IMR-90 (cell line): ENCODE results near the gene FCRL6. TPM values are rescaled to one million over a fixed set of nuclear protein-coding genes. Genes with fewer than 3 reads are reported as not detected.
A peak's percentile ranks its signal among the peaks of the same experiment; 100 is the strongest.

Source experiments
- ATAC-seq: fragments of 200-7000 bp; cut with Tn5 transposase; 2 replicates; pipeline ENCODE4 v1.9.1; 2020; ENCODE audit warnings: low read depth, mild to moderate bottlenecking, moderate library complexity
- BruUV-seq: library from RNA; stranded (reverse); fragments of 400-500 nt; replicated peaks from 2 replicates; lab custom pipeline; 2021; lab: Mats Ljungman, UMichigan
- CTCF ChIA-PET: fragments of 300-600 bp; formaldehyde crosslinking; extraction: SDS; loops from one replicate; lab custom pipeline; 2021; ENCODE audit warnings: antibody characterized with exemption; lab: Yijun Ruan, JAX
- POLR2A ChIA-PET: fragments of 300-600 bp; sonication (Branson Sonifier 250); formaldehyde crosslinking; loops from one replicate; lab custom pipeline; 2022; ENCODE audit warnings: antibody characterized with exemption; ENCODE audit not compliant: unreplicated experiment; lab: Charles Lee
- DNase-seq: peaks from one replicate; pipeline ENCODE4 v3.0.0; 2013
- H2AFZ ChIP-seq: replicated peaks from 2 replicates; pipeline ENCODE3; 2013; ENCODE audit warnings: low read length, mild to moderate bottlenecking; ENCODE audit not compliant: poor library complexity
- H2AK5ac ChIP-seq: 2 replicates; pipeline ENCODE4 v1.6.1; 2013; ENCODE audit warnings: low read depth, low read length, inconsistent platforms
- H2AK9ac ChIP-seq: replicated peaks from 2 replicates; pipeline ENCODE3; 2013; ENCODE audit warnings: mild to moderate bottlenecking, low read depth, low read length, moderate library complexity; ENCODE audit not compliant: poor library complexity
- H2BK120ac ChIP-seq: 2 replicates; pipeline ENCODE4 v1.6.1; 2013; ENCODE audit warnings: low read depth, low read length, inconsistent platforms
- H2BK15ac ChIP-seq: 3 replicates; pipeline ENCODE4 v1.6.1; 2013; ENCODE audit warnings: low read depth, low read length, inconsistent platforms
- H2BK20ac ChIP-seq: 2 replicates; pipeline ENCODE4 v1.6.1; 2013; ENCODE audit warnings: low read depth, mild to moderate bottlenecking, inconsistent platforms, low read length, moderate library complexity
- H2BK5ac ChIP-seq: 2 replicates; pipeline ENCODE4 v1.6.1; 2013; ENCODE audit warnings: mild to moderate bottlenecking, low read depth, low read length, inconsistent platforms; ENCODE audit not compliant: poor library complexity, severe bottlenecking
- H3K14ac ChIP-seq: replicated peaks from 2 replicates; pipeline ENCODE4 v1.6.1; 2013; ENCODE audit warnings: low read depth, low read length, inconsistent platforms
- H3K18ac ChIP-seq: 2 replicates; pipeline ENCODE4 v1.6.1; 2013; ENCODE audit warnings: low read depth, low read length, control low read depth
- H3K23ac ChIP-seq: 2 replicates; pipeline ENCODE4 v1.6.1; 2013; ENCODE audit warnings: low read depth, low read length, inconsistent platforms
- H3K27ac ChIP-seq: 2 replicates; pipeline ENCODE4 v1.5.1; 2013; ENCODE audit warnings: mild to moderate bottlenecking, control low read depth, low read length; ENCODE audit not compliant: insufficient read depth
- H3K27me3 ChIP-seq: 2 replicates; pipeline ENCODE4 v1.6.1; 2013; ENCODE audit warnings: low read length; ENCODE audit not compliant: control insufficient read depth, insufficient read depth
- H3K36me3 ChIP-seq: 2 replicates; pipeline ENCODE4 v1.6.1; 2013; ENCODE audit warnings: low read length, mixed read lengths; ENCODE audit not compliant: control insufficient read depth, insufficient read depth
- H3K4ac ChIP-seq: 2 replicates; pipeline ENCODE4 v1.6.1; 2013; ENCODE audit warnings: low read depth, low read length, inconsistent platforms
- H3K4me1 ChIP-seq: 2 replicates; pipeline ENCODE4 v1.6.1; 2013; ENCODE audit warnings: low read length, mixed read lengths; ENCODE audit not compliant: control insufficient read depth, insufficient read depth
- H3K4me2 ChIP-seq: 2 replicates; pipeline ENCODE4 v1.6.1; 2013; ENCODE audit warnings: low read depth, mild to moderate bottlenecking, control low read depth, low read length, moderate library complexity
- H3K4me3 ChIP-seq: 2 replicates; pipeline ENCODE4 v1.5.1; 2013; ENCODE audit warnings: low read depth, mild to moderate bottlenecking, control low read depth, low read length, moderate library complexity; ENCODE audit not compliant: insufficient read depth
- H3K56ac ChIP-seq: 2 replicates; pipeline ENCODE4 v1.6.1; 2013; ENCODE audit warnings: low read length, inconsistent platforms; ENCODE audit not compliant: insufficient read depth; ENCODE audit errors: extremely low read depth
- H3K79me1 ChIP-seq, 2 experiments: 2 replicates each; pipeline ENCODE4 v1.6.1; 2013; ENCODE audit warnings: low read length in 2 of 2, inconsistent platforms in 1 of 2, low read depth in 1 of 2
- H3K9ac ChIP-seq: 2 replicates; pipeline ENCODE4 v1.6.1; 2013; ENCODE audit warnings: low read depth, low read length, control low read depth
- H3K9me1 ChIP-seq: 2 replicates; pipeline ENCODE4 v1.6.1; 2013; ENCODE audit warnings: low read length, inconsistent platforms; ENCODE audit not compliant: insufficient read depth
- H3K9me3 ChIP-seq: 2 replicates; pipeline ENCODE4 v1.6.1; 2013; ENCODE audit warnings: low read length; ENCODE audit not compliant: control insufficient read depth, insufficient read depth
- H4K20me1 ChIP-seq: 2 replicates; pipeline ENCODE4 v1.6.1; 2013; ENCODE audit warnings: low read length, inconsistent platforms; ENCODE audit not compliant: insufficient read depth
- H4K5ac ChIP-seq: 2 replicates; pipeline ENCODE4 v1.6.1; 2013; ENCODE audit warnings: mild to moderate bottlenecking, low read depth, low read length, control low read depth
- H4K8ac ChIP-seq, 2 experiments: 2 replicates each; pipeline ENCODE4 v1.6.1; 2013; ENCODE audit warnings: low read depth in 2 of 2, low read length in 2 of 2, control low read depth in 1 of 2, inconsistent platforms in 1 of 2
- H4K91ac ChIP-seq: 2 replicates; pipeline ENCODE4 v1.6.1; 2013; ENCODE audit warnings: low read depth, low read length, inconsistent platforms; ENCODE audit not compliant: insufficient read depth
- CTCF ChIP-seq: conservative IDR thresholded peaks from 2 replicates; pipeline ENCODE4 v1.5.1; 2012; ENCODE audit warnings: mild to moderate bottlenecking, low read depth, low read length, improper control_type of control experiment
- RAD21 ChIP-seq: IDR thresholded peaks from 2 replicates; pipeline ENCODE4 v1.6.1; 2012; ENCODE audit warnings: low read length, improper control_type of control experiment
- WGBS, 2 experiments: methylation state at CpG; one replicate each; pipeline versions ENCODE4 v1.1.5 to v1.1.7; 2013; ENCODE audit warnings: missing lambda C conversion rate in 2 of 2; ENCODE audit not compliant: insufficient read length in 1 of 2; ENCODE audit errors: extremely low coverage in 2 of 2; 5-methylcytosine and 5-hydroxymethylcytosine counted together
- dilution Hi-C: fragments of 300-500 bp; cut with HindIII; formaldehyde crosslinking; loops from one replicate; pipeline ENCODE4 v1.14.3; 2018; ENCODE audit warnings: low sequenced_read_pairs; ENCODE audit not compliant: unreplicated experiment
- in situ Hi-C: fragments of 300-500 bp; cut with MboI; formaldehyde crosslinking; loops from 3 replicates; pipeline ENCODE4 v1.14.3; 2019; ENCODE audit warnings: low sequenced_read_pairs, inconsistent platforms, mixed read lengths
- intact Hi-C: fragments of 100-400 bp; cut with micrococcal nuclease; formaldehyde crosslinking; loops from 2 replicates; pipeline ENCODE4 v1.10.0; 2022
- polyA plus RNA-seq, 3 experiments: library from polyadenylated mRNA; depleted of rRNA; stranded (reverse); fragments of >200 nt; gene quantifications; 2 replicates each; pipeline ENCODE4 v1.2.3, GENCODE V29; 2012; ENCODE audit warnings: low replicate concordance in 1 of 3
- total RNA-seq: library from RNA; depleted of rRNA; stranded (reverse); fragments of >200 nt; gene quantifications from 2 replicates; pipeline ENCODE4 v1.2.3, GENCODE V29; 2012

Gene FCRL6
- total and polyA plus RNA-seq, 2 of the 4 experiments (the other 2 are of a cell fraction): not detected

DNA sequence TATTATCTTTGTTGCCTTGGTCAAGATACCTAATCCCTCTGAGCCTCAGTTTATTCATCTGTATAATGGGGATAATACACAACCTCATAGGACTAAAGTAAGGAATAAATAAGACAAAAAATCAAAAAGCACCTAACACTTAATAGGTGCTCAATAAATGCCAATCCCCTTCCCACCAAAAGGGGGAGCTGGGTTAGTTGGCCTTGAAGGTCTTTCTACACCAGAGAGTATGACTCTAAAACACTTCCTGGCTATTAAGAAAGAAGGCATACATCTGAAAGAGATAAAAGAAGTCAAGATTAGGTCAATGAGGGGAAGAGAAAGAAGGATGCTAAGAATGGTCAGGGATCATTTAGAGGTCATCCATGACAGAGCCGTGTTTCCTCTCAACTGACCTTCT lies 49.2 kb downstream of the FCRL6 start:
- Histone ChIP-seq H3K14ac (no peak overlapping the region), H3K36me3 (no peaks in the 10 kb centered on the region), H4K5ac (no peak overlapping the region), H3K27me3 (no peaks in the 10 kb centered on the region), H4K20me1 (no peaks in the 10 kb centered on the region), H2AFZ (no peak overlapping the region), H3K4me2 (no peak overlapping the region), H4K91ac (no peak overlapping the region), H2BK15ac (no peak overlapping the region), H3K23ac (no peak overlapping the region), H3K9ac (no peak overlapping the region), H2AK5ac (no peak overlapping the region), H3K4me1 (peaks cover 4% of the 10 kb centered on the region), H2AK9ac (no peak overlapping the region), H2BK20ac (no peak overlapping the region), H2BK120ac (no peak overlapping the region), H4K8ac (no peak overlapping the region), H3K56ac (no peak overlapping the region), H3K4me3 (no peak overlapping the region), H3K27ac (no peak overlapping the region), H3K9me3 (no peaks in the 10 kb centered on the region), H3K79me1 (peaks cover 0 to 14% of the 10 kb centered on the region in 2 experiments; a peak in 2 of 4 replicates), H2BK5ac (no peak overlapping the region), H3K9me1 (peaks cover 9% of the 10 kb centered on the region), H3K18ac (no peak overlapping the region), H3K4ac (no peak overlapping the region)
- WGBS, 2 experiments: no CpG with 5 or more reads among the region's 1 CpG
- no peak for ATAC-seq
- ChIA-PET POLR2A (no interaction called here), CTCF (no interaction called here)
- in situ Hi-C loops: no loop called here
- dilution Hi-C loops: no loop called here
- DNase-seq: no peak
- peak; percentile 16; the same call in 1 of the 2 replicates for TF ChIP-seq CTCF
- TF ChIP-seq RAD21: no peak
- no TSS peak for BruUV-seq
- intact Hi-C loops: no loop called here
